Measurements from ENCODE around the gene ARPC5L.

DNA sequence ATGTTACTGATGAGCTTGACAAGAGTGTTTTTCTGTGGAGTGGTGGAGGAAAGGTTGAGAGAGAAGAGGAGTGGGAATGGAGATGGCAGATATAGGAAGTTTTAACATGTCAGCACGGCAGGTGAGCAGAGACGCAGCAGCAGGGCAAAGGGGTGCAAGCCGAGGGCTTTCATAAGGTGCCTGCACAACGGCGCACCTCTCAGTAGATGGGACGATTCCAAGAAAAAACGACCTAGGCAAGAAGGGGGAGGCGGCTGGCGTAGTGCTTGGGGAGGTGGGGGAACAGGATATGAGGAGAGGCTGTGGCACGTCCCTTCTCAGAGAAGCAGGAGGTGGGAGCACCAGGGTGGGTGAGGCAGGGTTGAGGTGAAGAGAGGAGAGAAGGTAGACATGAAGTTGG is 24.5 kb downstream of the ARPC5L start:
- TF ChIP-seq, protein P1, sequence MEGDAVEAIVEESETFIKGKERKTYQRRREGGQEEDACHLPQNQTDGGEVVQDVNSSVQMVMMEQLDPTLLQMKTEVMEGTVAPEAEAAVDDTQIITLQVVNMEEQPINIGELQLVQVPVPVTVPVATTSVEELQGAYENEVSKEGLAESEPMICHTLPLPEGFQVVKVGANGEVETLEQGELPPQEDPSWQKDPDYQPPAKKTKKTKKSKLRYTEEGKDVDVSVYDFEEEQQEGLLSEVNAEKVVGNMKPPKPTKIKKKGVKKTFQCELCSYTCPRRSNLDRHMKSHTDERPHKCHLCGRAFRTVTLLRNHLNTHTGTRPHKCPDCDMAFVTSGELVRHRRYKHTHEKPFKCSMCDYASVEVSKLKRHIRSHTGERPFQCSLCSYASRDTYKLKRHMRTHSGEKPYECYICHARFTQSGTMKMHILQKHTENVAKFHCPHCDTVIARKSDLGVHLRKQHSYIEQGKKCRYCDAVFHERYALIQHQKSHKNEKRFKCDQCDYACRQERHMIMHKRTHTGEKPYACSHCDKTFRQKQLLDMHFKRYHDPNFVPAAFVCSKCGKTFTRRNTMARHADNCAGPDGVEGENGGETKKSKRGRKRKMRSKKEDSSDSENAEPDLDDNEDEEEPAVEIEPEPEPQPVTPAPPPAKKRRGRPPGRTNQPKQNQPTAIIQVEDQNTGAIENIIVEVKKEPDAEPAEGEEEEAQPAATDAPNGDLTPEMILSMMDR (conservative IDR thresholded peaks at IDR 0.05; ENCODE audit: low read depth in 2 of 2), result no peak
- no peak for TF ChIP-seq CREB1 (CRISPR knock-in tag; IDR thresholded peaks at IDR 0.05; ENCODE audit: low read depth)
- TF ChIP-seq EZH2 (IDR thresholded peaks at IDR 0.05; ENCODE audit: low read depth, unreplicated experiment), result no peak
- no peak for TF ChIP-seq EZH2phosphoT487 (IDR thresholded peaks at IDR 0.05; ENCODE audit: unreplicated experiment)
- TF ChIP-seq, protein P2, sequence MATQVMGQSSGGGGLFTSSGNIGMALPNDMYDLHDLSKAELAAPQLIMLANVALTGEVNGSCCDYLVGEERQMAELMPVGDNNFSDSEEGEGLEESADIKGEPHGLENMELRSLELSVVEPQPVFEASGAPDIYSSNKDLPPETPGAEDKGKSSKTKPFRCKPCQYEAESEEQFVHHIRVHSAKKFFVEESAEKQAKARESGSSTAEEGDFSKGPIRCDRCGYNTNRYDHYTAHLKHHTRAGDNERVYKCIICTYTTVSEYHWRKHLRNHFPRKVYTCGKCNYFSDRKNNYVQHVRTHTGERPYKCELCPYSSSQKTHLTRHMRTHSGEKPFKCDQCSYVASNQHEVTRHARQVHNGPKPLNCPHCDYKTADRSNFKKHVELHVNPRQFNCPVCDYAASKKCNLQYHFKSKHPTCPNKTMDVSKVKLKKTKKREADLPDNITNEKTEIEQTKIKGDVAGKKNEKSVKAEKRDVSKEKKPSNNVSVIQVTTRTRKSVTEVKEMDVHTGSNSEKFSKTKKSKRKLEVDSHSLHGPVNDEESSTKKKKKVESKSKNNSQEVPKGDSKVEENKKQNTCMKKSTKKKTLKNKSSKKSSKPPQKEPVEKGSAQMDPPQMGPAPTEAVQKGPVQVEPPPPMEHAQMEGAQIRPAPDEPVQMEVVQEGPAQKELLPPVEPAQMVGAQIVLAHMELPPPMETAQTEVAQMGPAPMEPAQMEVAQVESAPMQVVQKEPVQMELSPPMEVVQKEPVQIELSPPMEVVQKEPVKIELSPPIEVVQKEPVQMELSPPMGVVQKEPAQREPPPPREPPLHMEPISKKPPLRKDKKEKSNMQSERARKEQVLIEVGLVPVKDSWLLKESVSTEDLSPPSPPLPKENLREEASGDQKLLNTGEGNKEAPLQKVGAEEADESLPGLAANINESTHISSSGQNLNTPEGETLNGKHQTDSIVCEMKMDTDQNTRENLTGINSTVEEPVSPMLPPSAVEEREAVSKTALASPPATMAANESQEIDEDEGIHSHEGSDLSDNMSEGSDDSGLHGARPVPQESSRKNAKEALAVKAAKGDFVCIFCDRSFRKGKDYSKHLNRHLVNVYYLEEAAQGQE (IDR thresholded peaks at IDR 0.05; ENCODE audit: unreplicated experiment), result no peak

Measured in GM23338 (cell line).